Hematopoietic multipotent progenitor cell treated with erythropoietin and hydrocortisone succinate and interleukin-3 and kit ligand, for 17 days (in vitro differentiated cells): ENCODE measurements around the gene MPEG1.

ENCODE experiments used
- DNase-seq: peaks from one replicate; pipeline ENCODE4 v3.0.0-alpha.2; 2015; ENCODE audit warnings: low spot score

The MPEG1 gene

GRCh38 chr11:59216641-59217564 lies 4.2 kb upstream of the MPEG1 start:
- DNase-seq: no peak

DNA sequence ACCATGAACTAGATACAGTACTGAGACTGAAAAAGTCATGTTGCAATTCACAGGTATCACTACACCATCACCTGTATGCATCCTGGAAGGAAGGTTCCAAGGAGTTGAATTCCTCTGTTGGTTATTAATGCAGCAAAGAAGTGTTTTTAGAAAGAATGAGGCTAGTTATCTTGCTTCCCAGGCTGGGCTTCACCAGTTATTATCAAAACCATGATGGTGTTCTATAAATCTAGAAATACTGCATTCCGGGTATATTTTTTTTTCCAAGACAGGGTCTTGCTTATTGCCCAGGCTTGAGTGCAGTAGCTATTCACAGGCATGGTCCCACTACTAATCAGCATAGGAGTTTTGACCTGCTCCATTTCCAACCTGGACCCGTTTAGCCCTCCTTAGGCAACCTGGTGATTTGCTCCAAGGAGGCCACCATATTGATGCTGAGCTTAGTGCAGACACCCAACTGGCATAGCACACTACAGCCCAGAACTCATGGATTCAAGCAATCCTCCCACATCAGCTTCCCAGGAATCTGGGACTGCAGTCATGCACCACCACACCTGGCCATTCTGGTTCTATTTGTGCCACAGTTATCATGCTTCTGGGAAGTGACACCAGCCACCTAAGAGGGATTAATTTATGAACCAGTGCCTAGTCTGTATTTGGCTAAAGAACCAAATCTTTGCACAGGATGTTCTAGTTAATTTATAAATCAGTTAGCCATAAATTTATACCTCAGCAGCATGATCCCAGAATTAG lies 1.6 kb upstream of the MPEG1 start:
- DNase-seq: no peak

GRCh38 chr11:59212222-59212621 lies 505 bp downstream of the MPEG1 start:
- no peak for DNase-seq

- no peak for DNase-seq
Observed at GRCh38 chr11:59208956-59209355, 3.8 kb downstream of the MPEG1 start.

DNA sequence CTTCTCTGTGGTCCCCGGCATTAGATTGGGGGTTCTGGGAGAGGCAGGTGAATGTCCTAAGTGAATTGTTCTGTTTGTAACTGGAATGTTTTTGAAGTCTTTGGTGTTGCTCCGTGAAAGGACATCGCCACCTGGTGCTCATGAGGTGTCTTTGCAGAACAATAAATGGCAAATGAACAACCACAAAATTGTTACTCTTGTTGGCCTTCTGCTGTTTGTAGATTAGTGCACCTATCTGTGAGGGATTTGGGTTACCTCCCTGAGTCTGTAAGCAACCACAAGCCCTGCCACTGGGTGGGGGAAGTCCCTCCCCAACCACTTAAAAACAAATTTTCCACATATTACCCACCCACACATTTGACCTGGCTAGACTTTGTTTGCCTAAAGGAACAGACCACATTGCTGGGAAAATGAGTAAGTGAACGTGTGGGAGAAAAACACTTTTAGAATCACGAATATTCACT lies 4.7 kb downstream of the MPEG1 start:
- no peak for DNase-seq

DNA sequence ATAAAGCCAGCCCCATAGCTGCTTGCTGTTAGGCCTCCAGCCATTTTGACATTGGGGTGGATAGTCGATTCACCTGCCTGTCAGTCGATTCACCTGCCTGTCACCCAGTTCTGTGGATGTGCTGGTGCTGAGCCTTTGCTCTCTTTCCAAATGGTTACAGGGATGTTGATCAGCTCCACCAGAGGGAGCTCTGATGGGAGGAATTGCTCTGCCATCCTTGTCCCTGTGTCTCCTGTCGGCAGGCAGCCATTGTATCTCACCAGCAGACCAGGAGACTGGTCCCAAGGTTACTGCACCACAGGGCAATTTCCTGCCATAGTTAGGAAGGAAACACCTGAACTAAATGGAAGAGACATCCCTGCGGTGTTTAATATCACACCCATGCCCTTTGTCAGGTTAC lies 6.1 kb downstream of the MPEG1 start:
- DNase-seq: no peak

- no peak for DNase-seq
Observed at GRCh38 chr11:59205648-59206047, 7.1 kb downstream of the MPEG1 start.

GRCh38 chr11:59204746-59205145 lies 8.0 kb downstream of the MPEG1 start:
- DNase-seq: no peak

- DNase-seq: no peak
Observed at GRCh38 chr11:59201353-59201752, 11.4 kb downstream of the MPEG1 start.

- no peak for DNase-seq
Observed at GRCh38 chr11:59200423-59200746, 12.3 kb downstream of the MPEG1 start.

GRCh38 chr11:59199546-59200422 lies 12.9 kb downstream of the MPEG1 start:
- DNase-seq: no peak

DNA sequence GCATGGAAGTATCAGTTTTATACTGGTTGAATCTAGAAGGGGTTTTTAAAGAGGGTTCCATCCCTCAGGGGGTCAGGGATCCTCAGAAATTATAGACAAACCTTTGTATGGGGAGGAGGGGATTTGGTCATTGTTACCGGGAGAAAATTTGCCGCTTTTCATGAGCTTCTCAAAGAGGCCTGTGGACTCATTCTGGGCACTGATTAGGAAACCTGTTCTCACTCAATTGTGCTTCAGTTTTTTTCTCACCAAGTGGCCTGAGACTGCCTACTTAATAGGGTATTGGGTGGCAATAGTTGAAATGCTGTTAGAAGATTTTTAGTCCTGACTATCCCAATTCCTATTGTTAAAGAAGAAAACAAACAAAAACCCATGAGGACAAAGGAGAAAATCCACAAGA lies 14.0 kb downstream of the MPEG1 start:
- no peak for DNase-seq

DNA sequence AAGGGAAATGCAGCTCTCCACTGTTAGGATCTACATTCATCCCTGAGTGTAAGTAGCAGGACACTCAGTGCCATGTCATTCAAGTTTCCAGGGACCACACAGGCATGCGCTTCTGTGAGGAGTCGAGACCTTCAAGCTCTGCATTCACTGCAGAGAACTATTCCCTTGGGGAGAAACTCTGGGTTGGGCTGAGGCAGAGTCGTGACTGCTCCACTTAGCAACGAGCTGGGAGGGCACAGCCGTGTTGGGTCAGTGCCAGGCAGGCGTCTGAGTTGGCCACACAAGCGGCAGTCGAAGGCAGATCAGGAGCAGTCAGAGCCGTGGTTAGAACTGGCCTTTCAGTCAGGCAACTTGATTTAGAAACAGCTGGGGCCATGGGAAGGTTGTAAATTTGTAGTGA lies 14.7 kb downstream of the MPEG1 start:
- DNase-seq: no peak

GRCh38 chr11:59196777-59197176 lies 15.9 kb downstream of the MPEG1 start:
- no peak for DNase-seq

GRCh38 chr11:59195586-59195985 lies 17.1 kb downstream of the MPEG1 start:
- no peak for DNase-seq

DNA sequence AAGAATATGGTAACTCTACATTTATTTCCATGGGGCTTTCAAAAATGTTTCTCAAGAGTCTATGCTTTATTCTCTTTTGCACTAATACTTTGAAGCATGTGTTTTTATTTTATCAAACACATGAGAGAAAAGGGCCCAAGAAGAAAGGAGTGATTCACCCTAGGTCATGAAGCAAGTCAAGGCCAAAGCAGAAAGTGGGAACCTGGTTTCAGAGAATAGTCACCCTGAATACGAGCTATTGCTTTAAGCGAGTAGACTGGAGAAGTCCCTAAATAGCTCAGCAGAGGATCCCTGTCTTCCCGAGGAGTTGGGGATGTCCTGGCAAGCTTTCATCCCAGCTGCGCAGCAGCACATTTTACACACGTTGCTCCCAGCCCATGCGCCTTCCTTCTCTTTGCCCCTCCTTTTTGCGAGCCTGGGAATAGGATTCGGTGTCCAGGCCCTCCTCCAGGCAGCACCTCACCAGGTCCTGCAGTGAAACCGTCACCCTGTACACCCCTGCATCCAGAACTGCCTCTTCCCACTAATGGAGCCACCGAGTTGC lies 19.1 kb downstream of the MPEG1 start:
- DNase-seq: no peak

DNA sequence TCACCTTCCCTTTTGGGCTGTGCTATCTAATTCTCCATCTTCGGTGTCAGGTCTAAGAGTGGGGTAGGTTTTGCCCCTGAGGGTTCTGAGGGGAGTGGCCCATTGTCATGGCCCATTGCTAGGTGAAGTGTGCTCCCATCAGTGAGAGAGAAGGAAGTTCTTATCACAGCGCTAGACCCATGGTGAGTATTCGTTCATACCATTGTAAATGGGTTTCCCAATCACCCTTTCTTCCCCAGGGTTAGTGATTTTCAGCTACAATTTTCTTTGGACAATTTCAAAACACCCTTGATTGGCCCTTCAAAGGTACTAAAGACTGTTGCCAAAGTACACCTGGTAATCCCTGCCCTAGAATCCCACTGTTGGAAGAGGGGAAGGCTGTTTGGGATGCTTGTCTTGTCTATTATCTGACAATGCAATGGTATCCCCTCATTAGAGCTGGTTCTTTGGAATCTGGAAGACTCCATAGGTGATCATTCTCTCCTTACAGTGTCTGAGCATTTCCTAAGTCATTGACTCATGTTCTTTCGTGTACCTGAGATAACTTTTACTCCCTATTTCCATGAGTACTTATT lies 20.2 kb downstream of the MPEG1 start:
- no peak for DNase-seq

DNA sequence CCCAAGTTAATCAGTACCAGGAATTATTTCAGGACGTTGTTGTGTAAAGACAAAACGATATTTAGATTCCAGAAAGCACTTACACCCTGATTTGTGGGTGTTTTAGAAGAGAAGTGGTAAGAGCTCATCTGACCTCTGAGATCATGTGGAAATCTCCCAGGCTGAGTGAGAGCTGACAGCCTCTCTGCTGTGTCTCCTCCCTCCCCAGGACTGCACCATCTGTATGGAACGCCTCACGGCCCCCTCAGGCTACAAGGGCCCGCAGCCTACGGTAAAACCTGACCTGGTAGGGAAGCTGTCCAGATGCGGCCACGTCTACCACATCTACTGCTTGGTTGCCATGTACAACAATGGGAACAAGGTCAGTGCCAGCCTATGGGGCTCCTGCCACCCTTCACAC lies 20.8 kb downstream of the MPEG1 start:
- DNase-seq: no peak

GRCh38 chr11:59191095-59191494 lies 21.6 kb downstream of the MPEG1 start:
- no peak for DNase-seq

DNA sequence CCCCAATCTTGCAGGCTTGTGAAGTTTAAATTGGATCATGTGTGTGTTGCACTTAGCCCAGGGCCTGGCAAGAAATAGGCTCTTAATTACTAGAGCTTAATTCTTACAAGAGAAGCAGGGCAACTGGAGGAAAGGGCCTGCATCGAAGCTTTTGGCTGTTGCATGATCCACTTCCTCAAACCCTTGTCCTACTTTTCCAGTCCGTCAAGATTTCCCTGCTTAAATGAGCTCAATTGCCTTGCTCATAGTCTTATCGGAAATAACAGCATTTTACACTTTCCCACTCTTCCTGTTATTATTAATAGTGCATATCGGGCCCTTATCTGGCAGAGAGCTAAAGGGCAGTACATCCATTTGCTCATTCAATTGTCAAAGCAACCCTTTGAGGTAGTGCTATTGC lies 22.7 kb downstream of the MPEG1 start:
- no peak for DNase-seq

DNA sequence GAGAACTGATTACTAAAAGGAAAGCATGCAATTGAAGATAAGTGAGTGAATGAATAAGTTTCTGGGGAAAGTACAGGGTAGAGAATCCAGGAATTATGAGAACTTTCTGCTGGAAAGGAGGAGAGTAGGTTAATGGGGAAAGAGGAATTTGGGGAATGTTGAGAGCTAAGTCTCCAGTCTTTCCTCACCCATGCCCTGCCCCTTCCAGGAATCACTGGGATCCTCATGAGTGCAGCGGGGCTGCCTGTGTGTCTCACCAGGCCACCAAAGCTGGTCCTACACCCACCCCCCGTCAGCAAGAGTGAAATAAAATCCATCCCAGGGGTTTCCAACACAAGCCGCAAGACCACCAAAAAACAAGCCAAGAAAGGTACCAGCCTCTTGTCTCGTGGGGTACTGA lies 23.8 kb downstream of the MPEG1 start:
- DNase-seq: no peak

DNA sequence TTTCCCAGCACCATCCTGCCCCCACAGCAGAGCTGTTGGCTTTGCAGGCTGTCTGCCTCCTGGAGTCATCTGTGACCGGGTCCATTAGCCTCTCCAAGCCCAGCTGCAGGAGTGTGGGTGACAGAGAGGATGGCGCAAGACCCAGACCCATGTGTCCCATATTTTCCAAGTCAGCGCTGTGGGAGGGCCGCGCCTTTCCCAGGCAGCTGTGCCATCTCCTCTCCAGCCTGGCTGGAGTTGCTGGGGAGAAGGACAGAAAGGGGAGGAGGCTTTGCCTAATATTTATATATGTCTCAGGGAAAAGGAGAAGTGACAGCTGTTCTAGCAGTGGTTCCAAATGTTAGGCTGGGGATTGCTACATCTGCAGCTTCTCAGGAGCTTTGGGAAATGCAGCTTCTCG lies 25.1 kb downstream of the MPEG1 start:
- DNase-seq: no peak
